B cell (primary cell): ENCODE measurements around the gene SPG7.

ENCODE experiments used
- EZH2 ChIP-seq: IDR thresholded peaks from 2 replicates; pipeline ENCODE4 v1.6.1; 2012; ENCODE audit warnings: borderline replicate concordance, low read depth, mild to moderate bottlenecking, moderate library complexity, low read length; ENCODE audit not compliant: insufficient read depth, poor library complexity, severe bottlenecking
- TF ChIP-seq, protein P1 (sequence below): fragments of 200-600 bp; IDR thresholded peaks from one replicate; pipeline ENCODE4 v1.8.0; 2022; ENCODE audit warnings: antibody characterized with exemption, mild to moderate bottlenecking

DNA sequence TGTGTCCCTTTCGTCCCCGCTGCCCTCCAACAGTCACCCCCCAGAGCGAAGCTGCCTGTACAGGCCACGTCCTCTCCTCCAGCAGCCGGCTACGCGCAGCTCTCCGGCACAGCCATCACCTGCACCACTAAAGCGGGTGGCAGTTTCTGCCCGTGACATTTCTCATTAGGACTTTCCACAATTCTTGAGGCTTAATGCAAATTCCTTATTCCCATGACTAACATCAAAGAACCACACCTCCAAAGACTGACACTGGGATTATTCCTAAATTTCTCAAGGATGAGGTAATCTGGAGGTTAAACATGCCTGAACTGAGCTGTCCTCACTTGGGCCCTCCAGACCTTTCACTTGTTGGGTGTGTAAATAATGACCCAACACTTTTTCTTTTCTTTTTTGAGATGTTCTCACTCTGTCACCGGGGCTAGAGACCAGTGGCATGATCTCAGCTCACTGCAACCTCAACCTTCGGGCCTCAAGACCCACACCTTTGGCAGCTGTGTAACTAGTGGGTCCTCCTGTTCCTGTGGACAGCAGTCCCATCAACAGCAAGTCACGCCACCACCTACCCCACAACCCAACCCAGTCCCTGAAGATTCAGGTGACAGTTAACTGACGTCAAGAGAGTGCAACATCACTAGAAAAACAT, 29.5 kb upstream of the SPG7 start:
- TF ChIP-seq, protein P1, sequence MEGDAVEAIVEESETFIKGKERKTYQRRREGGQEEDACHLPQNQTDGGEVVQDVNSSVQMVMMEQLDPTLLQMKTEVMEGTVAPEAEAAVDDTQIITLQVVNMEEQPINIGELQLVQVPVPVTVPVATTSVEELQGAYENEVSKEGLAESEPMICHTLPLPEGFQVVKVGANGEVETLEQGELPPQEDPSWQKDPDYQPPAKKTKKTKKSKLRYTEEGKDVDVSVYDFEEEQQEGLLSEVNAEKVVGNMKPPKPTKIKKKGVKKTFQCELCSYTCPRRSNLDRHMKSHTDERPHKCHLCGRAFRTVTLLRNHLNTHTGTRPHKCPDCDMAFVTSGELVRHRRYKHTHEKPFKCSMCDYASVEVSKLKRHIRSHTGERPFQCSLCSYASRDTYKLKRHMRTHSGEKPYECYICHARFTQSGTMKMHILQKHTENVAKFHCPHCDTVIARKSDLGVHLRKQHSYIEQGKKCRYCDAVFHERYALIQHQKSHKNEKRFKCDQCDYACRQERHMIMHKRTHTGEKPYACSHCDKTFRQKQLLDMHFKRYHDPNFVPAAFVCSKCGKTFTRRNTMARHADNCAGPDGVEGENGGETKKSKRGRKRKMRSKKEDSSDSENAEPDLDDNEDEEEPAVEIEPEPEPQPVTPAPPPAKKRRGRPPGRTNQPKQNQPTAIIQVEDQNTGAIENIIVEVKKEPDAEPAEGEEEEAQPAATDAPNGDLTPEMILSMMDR = no peak
- TF ChIP-seq EZH2 = no peak
